H9 (cell line): ENCODE results near the gene PDCD1. TPM values are rescaled to one million over a fixed set of nuclear protein-coding genes. Genes with fewer than 3 reads are reported as not detected.
A peak's percentile ranks its signal among the peaks of the same experiment; 100 is the strongest.

Source experiments
- DNase-seq: peaks from one replicate; pipeline ENCODE4 v3.0.0-alpha.2; 2017
- H2AFZ ChIP-seq: one replicate; pipeline ENCODE4 v1.6.1; 2013; ENCODE audit warnings: mild to moderate bottlenecking, low read length, control low read depth, moderate library complexity
- H2AK5ac ChIP-seq: 2 replicates; pipeline ENCODE4 v1.6.1; 2013; ENCODE audit warnings: low read length, control low read depth, mixed read lengths; ENCODE audit not compliant: insufficient read length
- H2BK120ac ChIP-seq: one replicate; pipeline ENCODE4 v1.6.1; 2013; ENCODE audit warnings: low read depth, mild to moderate bottlenecking, low read length, control low read depth, inconsistent platforms; ENCODE audit not compliant: poor library complexity, severe bottlenecking
- H2BK12ac ChIP-seq: 2 replicates; pipeline ENCODE4 v1.6.1; 2013; ENCODE audit warnings: low read length, control low read depth, mixed read lengths, low read depth; ENCODE audit not compliant: insufficient read length
- H2BK15ac ChIP-seq: 2 replicates; pipeline ENCODE4 v1.6.1; 2013; ENCODE audit warnings: low read depth, low read length, control low read depth
- H2BK20ac ChIP-seq: one replicate; pipeline ENCODE4 v1.6.1; 2013; ENCODE audit warnings: low read depth, mild to moderate bottlenecking, low read length, control low read depth, inconsistent platforms; ENCODE audit not compliant: poor library complexity, severe bottlenecking
- H2BK5ac ChIP-seq: 2 replicates; pipeline ENCODE4 v1.6.1; 2013; ENCODE audit warnings: low read length, control low read depth, mixed read lengths; ENCODE audit not compliant: insufficient read length
- H3K14ac ChIP-seq: 2 replicates; pipeline ENCODE4 v1.6.1; 2013; ENCODE audit warnings: low read length, control low read depth; ENCODE audit not compliant: insufficient read depth
- H3K18ac ChIP-seq: 2 replicates; pipeline ENCODE4 v1.6.1; 2013; ENCODE audit warnings: low read depth, mild to moderate bottlenecking, mixed read lengths, low read length, control low read depth; ENCODE audit not compliant: insufficient read length
- H3K23ac ChIP-seq: 2 replicates; pipeline ENCODE4 v1.6.1; 2013; ENCODE audit warnings: low read length, control low read depth, mixed read lengths, low read depth; ENCODE audit not compliant: insufficient read length
- H3K23me2 ChIP-seq: 2 replicates; pipeline ENCODE4 v1.6.1; 2013; ENCODE audit warnings: low read depth, mild to moderate bottlenecking, mixed read lengths, low read length, control low read depth; ENCODE audit not compliant: insufficient read length, poor library complexity, severe bottlenecking
- H3K27ac ChIP-seq: 2 replicates; pipeline ENCODE4 v1.5.1; 2013; ENCODE audit warnings: low read length, control low read depth, mixed read lengths, low read depth; ENCODE audit not compliant: insufficient read length
- H3K27me3 ChIP-seq: 2 replicates; pipeline ENCODE4 v1.6.1; 2013; ENCODE audit warnings: low read length, control low read depth, inconsistent platforms; ENCODE audit not compliant: insufficient read depth
- H3K4ac ChIP-seq: 2 replicates; pipeline ENCODE4 v1.6.1; 2013; ENCODE audit warnings: low read depth, mild to moderate bottlenecking, control low read depth, inconsistent platforms, low read length, moderate library complexity
- H3K4me1 ChIP-seq: 2 replicates; pipeline ENCODE4 v1.6.1; 2013; ENCODE audit warnings: low read length, control low read depth, inconsistent platforms; ENCODE audit not compliant: insufficient read depth
- H3K4me2 ChIP-seq: 2 replicates; pipeline ENCODE4 v1.6.1; 2013; ENCODE audit warnings: low read length, control low read depth, mixed read lengths; ENCODE audit not compliant: insufficient read length, insufficient read depth
- H3K56ac ChIP-seq: 2 replicates; pipeline ENCODE4 v1.6.1; 2013; ENCODE audit warnings: low read depth, mild to moderate bottlenecking, mixed read lengths, low read length, control low read depth; ENCODE audit not compliant: insufficient read length
- H3K79me1 ChIP-seq: 2 replicates; pipeline ENCODE4 v1.6.1; 2013; ENCODE audit warnings: low read depth, mild to moderate bottlenecking, moderate library complexity, low read length, control low read depth, inconsistent platforms; ENCODE audit not compliant: insufficient read depth, poor library complexity, severe bottlenecking
- H3K79me2 ChIP-seq: 2 replicates; pipeline ENCODE4 v1.6.1; 2013; ENCODE audit warnings: low read length, control low read depth, inconsistent platforms; ENCODE audit not compliant: insufficient read depth
- H3K9ac ChIP-seq: 2 replicates; pipeline ENCODE4 v1.6.1; 2013; ENCODE audit warnings: low read length, control low read depth, mixed read lengths; ENCODE audit not compliant: insufficient read length; ENCODE audit errors: extremely low read depth
- H3K9me3 ChIP-seq: one replicate; pipeline ENCODE4 v1.6.1; 2013; ENCODE audit warnings: low read depth, low read length, inconsistent platforms; ENCODE audit not compliant: control insufficient read depth
- H3T11ph ChIP-seq: one replicate; pipeline ENCODE4 v1.6.1; 2013; ENCODE audit warnings: mild to moderate bottlenecking, low read length, control low read depth, inconsistent platforms
- H4K20me1 ChIP-seq: one replicate; pipeline ENCODE4 v1.6.1; 2013; ENCODE audit not compliant: control insufficient read depth, insufficient read length, insufficient read depth
- H4K5ac ChIP-seq: 2 replicates; pipeline ENCODE4 v1.6.1; 2013; ENCODE audit warnings: low read depth, mild to moderate bottlenecking, mixed read lengths, low read length, control low read depth; ENCODE audit not compliant: insufficient read length
- H4K8ac ChIP-seq: replicated peaks from 2 replicates; pipeline ENCODE4 v1.6.1; 2013; ENCODE audit warnings: low read length, control low read depth, mixed read lengths, low read depth; ENCODE audit not compliant: insufficient read length
- H4K91ac ChIP-seq: 2 replicates; pipeline ENCODE4 v1.6.1; 2013; ENCODE audit warnings: low read depth, mild to moderate bottlenecking, moderate library complexity, mixed read lengths, low read length, control low read depth; ENCODE audit not compliant: insufficient read length
- H3K27ac Mint-ChIP-seq, 3 experiments: 2 replicates in 2 of 3; 3 replicates in 1 of 3; pipeline ENCODE4 v1.8.0; 2020 to 2021; ENCODE audit warnings: mixed read lengths in 3 of 3, mild to moderate bottlenecking in 1 of 3, moderate library complexity in 1 of 3
- H3K27me3 Mint-ChIP-seq: 2 replicates; pipeline ENCODE4 v1.8.0; 2021; ENCODE audit warnings: low read depth, mild to moderate bottlenecking, moderate library complexity, mixed read lengths
- H3K36me3 Mint-ChIP-seq, 3 experiments: 2 replicates in 2 of 3; 3 replicates in 1 of 3; pipeline ENCODE4 v1.8.0; 2020 to 2021; ENCODE audit warnings: low read depth in 3 of 3, mixed read lengths in 3 of 3; ENCODE audit not compliant: insufficient read depth in 1 of 3
- H3K4me1 Mint-ChIP-seq, 2 experiments: 2 replicates each; pipeline ENCODE4 v1.8.0; 2020; ENCODE audit warnings: mixed read lengths in 2 of 2
- H3K4me3 Mint-ChIP-seq, 2 experiments: 2 replicates in 1 of 2; 3 replicates in 1 of 2; pipeline ENCODE4 v1.8.0; 2020 to 2021; ENCODE audit warnings: mild to moderate bottlenecking in 2 of 2, mixed read lengths in 2 of 2, moderate library complexity in 1 of 2
- H3K9me3 Mint-ChIP-seq, 2 experiments: 2 replicates in 1 of 2; 3 replicates in 1 of 2; pipeline ENCODE4 v1.8.0; 2020; ENCODE audit warnings: mild to moderate bottlenecking in 2 of 2, mixed read lengths in 2 of 2, moderate library complexity in 1 of 2
- CTCF ChIP-seq: fragments of 200-600 bp; sonication (generic); conservative IDR thresholded peaks from 3 replicates; pipeline ENCODE4 v1.8.0; 2021; ENCODE audit warnings: antibody characterized with exemption, mild to moderate bottlenecking
- WGBS: extraction: QIAGEN DNeasy Blood & Tissue Kit; methylation state at CpG from one replicate; pipeline ENCODE4 v1.1.7; 2013; ENCODE audit warnings: missing lambda C conversion rate, low lambda C conversion rate, mixed read lengths; ENCODE audit not compliant: insufficient read length; ENCODE audit errors: extremely low coverage; 5-methylcytosine and 5-hydroxymethylcytosine counted together
- total RNA-seq: library from RNA; stranded (reverse); gene quantifications from 2 replicates; pipeline ENCODE4 v1.2.1, GENCODE V29; 2021

Gene PDCD1
- total RNA-seq, 1 experiment from 2014 or later: 1.6 TPM

- no peak overlapping the region for H2AFZ ChIP-seq
- no peaks in the 10 kb centered on the region for H3K9me3 Mint-ChIP-seq
- no peak overlapping the region for H2BK20ac ChIP-seq
- H3K23ac ChIP-seq: no peak overlapping the region
- no peak overlapping the region; the same call in 1 of the 2 replicates for H3K14ac ChIP-seq
- H4K5ac ChIP-seq: no peak overlapping the region
- peaks cover 16% of the 10 kb centered on the region for H3K27me3 Mint-ChIP-seq
- no peak overlapping the region for H3T11ph ChIP-seq
- H3K4me1 ChIP-seq: no peaks in the 10 kb centered on the region
- no peak overlapping the region for H2BK120ac ChIP-seq
- no peaks in the 10 kb centered on the region for H3K4me1 Mint-ChIP-seq
- no peak overlapping the region for H2BK12ac ChIP-seq
- H3K27me3 ChIP-seq: no peaks in the 10 kb centered on the region
- no peak overlapping the region for H2BK15ac ChIP-seq
- no peak overlapping the region for H3K18ac ChIP-seq
- H2BK5ac ChIP-seq: no peak overlapping the region
- no peak overlapping the region for H3K56ac ChIP-seq
- no peaks in the 10 kb centered on the region for H3K9me3 ChIP-seq
- no peaks in the 10 kb centered on the region for H3K79me1 ChIP-seq
- H4K20me1 ChIP-seq: no peaks in the 10 kb centered on the region
- no peak for TF ChIP-seq CTCF
- H3K9ac ChIP-seq: no peak overlapping the region
- no peak overlapping the region for H2AK5ac ChIP-seq
- peak; percentile 30 for DNase-seq
- no peak overlapping the region for H3K27ac ChIP-seq
- H3K4me3 Mint-ChIP-seq: no peak overlapping the region
- WGBS: no CpG with 5 or more reads among the region's 27 CpGs
- no peaks in the 10 kb centered on the region for H3K79me2 ChIP-seq
- no peak overlapping the region for H4K8ac ChIP-seq
- H3K4me2 ChIP-seq: no peak overlapping the region
- H3K36me3 Mint-ChIP-seq: no peaks in the 10 kb centered on the region
- H3K4ac ChIP-seq: no peak overlapping the region
- no peak overlapping the region for H4K91ac ChIP-seq
- H3K23me2 ChIP-seq: no peaks in the 10 kb centered on the region
- H3K27ac Mint-ChIP-seq: no peak overlapping the region
Measured at GRCh38 chr2:241850544-241851324, 8.0 kb downstream of the PDCD1 start.
